ENCODE measurements around the gene LSAMP.
"Not testable (repeated sequence)": the region's sequence is repeated elsewhere in the genome, so short reads cannot be mapped to it uniquely, and the experiment has no call there.

Gene LSAMP

DNA sequence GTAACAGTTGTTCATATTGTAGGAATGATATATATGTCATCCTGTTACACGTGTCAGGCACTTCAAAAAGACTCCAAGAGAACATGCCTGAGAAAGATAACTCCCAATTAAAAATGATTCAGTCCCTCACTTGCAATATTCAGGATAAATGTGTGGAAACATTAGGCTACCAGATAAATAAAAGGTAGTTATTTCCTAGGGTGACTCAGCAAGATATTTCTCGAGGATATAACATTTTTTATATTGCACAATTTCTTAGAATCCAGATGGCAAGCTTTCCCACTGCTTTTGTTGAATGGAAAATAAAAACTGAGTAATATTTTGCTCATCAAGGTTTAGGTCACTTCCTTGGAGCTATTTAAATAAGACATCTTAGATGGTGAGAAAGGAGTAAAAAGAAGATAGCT, 640.6 kb downstream of the LSAMP start:
- DNase-seq (ENCODE audit: low read depth, low spot score) = no peak

DNA sequence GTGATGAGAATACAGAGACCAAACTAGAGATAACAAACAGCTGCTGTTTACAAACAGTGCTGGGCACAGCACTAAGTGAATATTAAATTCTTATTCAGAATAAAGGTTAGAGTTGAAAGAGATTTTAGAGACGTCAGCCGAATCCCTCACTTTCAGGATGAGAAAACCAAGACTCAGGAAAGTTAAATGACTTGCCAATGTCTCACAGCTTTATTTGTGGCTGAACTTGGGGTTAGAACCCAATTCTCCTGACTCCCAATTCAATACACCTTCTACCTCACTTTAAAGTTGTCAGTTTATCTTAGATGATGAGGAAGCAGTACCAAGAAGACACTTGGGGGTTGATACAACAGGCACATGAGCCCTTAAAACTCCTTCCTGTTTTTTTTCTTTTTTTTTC, 641.1 kb downstream of the LSAMP start:
- DNase-seq (ENCODE audit: low read depth, low spot score) = no peak

DNA sequence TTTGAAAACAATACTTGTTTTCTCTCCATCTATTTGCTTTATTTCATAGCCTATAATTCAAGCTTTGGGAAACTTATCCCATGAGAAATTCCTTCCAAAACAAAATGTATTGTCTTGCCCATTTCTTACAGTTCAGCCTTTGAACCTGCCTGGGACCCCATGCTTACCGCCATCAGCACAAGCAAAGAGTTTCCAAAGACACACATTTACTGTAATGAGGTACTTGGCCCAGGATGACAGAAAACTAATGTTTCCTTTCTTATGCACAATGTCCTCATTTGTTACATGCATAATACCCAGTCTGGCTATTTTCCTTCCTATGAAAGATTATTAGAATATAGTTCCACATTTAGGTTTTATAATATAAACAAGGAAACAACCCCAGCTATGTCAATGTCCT, 641.6 kb downstream of the LSAMP start:
- DNase-seq (ENCODE audit: low read depth, low spot score) = no peak

DNA sequence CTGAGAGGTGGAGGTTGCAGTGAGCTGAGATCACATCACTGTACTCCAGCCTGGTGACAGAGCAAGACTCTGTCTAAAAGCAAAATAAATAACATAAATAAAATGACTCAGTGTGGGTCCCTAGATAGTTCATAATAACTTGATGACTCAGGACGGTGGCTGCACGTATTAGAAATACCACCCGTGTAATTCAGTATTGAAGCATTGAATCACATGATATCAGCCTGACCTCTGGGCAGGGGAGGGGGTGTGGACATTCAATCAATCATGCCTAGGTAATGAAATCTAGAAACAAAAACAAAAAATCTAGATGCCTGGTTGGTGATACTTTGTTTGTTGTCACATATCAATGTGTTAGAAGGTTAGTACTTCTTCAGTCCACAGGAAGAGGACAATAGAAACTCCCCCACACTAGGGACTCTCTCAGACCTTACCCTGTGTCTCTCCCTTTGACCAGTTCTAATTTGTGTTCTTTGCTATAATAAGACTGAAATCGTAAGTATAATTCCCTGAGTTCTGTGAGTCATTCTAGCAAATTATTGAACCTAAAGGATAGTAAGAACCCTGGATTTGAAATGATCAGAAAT, 644.7 kb downstream of the LSAMP start:
- peak; percentile 60 for DNase-seq (ENCODE audit: low read depth, low spot score)

DNA sequence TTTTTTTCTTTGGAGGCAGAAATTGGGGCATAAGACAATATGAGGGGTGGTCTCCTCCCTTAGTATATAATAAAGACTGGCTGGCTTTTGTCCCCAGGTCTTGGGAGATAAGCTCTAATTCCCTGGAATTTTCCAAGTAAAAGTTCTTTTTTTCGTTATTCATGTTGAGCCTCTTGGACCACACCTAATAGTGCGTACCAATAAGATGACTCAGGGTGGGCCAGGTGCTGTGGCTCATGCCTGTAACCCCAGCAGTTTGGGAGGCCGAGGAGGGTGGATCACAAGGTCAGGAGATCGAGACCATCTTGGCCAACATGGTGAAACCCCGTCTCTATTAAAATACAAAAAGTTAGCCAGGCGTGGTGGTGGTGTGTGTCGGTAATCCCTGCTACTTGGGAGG, 645.2 kb downstream of the LSAMP start:
- DNase-seq (ENCODE audit: low read depth, low spot score) = not testable (repeated sequence)

DNA sequence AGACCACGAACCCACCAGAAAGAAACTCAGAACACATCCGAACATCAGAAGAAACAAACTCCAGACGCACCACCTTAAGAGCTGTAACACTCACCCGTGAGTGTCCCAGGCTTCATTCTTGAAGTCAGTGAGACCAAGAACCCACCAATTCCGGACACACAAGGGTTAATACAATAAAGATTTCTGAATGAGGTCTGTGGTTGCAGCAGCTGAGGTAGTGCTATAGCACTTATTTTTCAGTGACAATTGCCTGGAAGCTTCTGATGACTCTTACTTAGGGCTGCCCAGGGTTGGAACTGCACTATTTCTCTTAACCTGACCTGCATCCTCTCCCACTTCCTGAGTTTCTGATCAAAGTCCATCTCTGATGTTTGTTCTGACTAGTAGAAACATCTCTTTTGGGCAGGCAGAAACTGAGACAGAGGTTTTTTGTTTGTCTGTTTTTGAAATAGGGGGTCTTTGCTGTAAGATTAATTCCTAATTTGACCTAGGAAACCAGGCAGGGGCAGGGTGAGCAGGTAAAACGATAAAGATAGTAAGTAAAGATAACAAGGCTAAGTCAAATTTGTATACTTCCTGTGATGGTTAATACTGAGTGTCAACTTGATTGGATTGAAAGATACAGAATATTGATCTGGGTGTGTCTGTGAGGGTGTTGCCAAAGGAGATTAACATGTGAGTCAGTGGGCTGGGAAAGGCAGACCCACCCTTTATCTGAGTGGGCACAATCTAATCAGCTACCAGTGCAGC, 652.9 kb downstream of the LSAMP start:
- DNase-seq (ENCODE audit: low read depth, low spot score) = peak; percentile 59

DNA sequence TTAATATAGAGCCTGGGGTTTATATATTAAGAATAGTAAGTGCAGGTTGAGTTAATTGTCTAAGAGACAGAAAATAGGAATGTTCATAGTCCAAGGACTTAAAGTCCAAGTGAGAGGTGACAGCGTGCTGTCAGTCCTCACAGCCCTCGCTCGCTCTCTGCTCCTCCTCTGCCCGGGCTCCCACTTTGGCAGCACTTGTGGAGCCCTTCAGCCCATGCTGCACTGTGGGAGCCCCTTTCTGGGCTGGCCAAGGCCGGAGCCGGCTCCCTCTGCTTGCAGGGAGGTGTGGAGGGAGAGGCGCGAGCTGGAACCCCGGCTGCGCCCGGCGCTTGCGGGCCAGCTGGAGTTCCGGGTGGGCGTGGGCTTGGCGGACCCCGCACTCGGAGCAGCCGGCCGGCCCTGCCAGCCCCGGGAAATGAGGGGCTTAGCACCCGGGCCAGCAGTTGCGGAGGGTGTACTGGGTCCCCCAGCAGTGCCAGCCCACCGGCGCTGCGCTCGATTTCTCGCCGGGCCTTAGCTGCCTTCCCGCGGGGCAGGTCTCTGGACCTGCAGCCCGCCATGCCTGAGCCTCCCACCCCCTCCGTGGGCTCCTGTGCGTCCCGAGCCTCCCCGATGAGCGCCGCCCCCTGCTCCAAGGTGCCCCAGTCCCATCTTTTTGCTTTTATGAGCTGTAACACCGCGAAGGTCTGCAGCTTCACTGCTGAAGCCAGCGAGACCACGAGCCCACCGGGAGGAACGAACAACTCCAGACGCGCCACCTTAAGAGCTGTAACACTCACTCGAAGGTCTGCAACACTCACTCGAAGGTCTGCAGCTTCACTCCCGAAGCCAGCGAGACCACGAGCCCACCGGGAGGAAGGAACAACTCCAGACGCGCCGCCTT, 653.8 kb downstream of the LSAMP start:
- DNase-seq (ENCODE audit: low read depth, low spot score) = not testable (repeated sequence)

DNA sequence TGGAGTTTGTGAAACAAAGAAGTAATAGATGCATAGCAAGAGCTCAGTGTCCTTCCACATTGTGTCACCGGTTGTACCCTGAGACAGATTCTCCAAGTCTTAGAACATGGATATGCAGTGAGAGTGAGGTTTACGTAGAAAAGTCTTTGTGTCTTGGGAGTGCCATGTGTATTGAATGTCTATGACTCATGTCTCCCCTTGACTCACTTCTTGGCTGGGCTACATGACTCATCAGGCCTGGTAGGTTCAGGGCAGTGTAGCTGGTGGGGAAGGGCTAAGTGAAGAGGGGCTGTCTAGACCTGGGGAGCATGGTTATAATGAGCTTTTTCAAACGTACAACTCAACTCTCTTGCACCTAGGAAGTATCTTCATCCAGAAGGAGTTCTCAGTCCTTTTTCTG, 654.5 kb downstream of the LSAMP start:
- DNase-seq (ENCODE audit: low read depth, low spot score) = peak; percentile 97

DNA sequence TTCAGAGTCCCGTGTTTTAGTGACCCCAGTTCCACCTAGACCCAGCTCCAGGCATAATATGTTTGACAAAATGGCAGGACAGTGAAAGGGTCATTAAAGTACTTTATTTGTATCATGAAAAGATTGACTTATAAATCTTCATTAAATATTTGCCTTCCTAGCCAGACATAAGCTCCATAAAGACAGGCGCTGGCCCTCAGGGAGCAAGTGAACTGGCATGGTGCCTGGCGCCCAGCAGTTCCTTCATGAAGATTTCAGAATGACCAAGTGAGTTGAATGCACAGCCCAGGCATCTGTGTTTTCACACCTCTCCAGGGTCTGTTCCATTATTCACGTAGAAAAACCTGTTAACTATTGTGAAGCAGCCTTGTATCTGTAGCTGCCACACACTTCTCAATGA, 655.8 kb downstream of the LSAMP start:
- no peak for DNase-seq (ENCODE audit: low read depth, low spot score)

DNA sequence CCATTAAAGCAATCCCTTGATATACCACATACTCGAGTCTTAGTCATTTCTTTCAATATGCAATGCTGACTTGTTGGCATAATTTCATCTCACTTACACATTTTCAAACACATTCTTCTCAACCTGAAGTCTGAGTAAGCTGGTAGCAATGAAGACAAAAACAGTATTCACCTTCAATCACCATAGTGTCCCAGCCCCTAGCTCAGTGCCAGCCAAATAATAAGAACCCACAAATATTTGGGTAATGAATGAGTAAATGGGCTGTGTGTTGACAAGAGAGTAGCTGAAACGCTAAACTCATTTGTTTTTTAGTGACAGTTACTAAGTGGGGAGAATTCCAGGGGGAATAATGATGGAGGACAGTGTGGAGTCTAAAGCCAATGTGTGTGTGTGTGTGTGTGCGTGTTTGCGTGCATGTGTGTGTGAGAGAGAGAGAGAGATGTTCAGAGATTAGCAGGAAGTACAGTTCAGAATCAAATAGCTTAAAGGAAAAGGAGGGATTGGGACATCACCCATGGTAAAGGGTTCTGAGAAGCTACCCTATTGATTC, 656.3 kb downstream of the LSAMP start:
- peak; percentile 96 for DNase-seq (ENCODE audit: low read depth, low spot score)

DNA sequence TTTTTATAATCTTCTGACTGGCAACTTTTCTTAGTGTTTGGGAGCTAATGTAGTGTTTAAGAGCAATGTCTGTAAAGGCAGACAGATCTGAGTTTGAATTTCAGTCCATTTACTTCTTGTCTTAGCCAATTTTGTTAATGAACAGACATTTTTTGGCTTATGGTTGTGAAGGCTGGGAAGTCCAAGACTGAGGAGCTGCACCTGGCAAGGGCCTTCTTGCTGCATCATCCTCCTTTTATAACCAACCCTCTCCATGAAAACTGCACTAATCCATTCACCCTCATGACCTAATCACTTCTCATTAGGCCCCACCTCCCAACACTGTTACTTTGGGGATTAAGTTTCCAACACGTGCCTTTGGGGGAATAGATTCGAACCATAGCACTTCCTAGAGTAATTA, 657.5 kb downstream of the LSAMP start:
- no peak for DNase-seq (ENCODE audit: low read depth, low spot score)

DNA sequence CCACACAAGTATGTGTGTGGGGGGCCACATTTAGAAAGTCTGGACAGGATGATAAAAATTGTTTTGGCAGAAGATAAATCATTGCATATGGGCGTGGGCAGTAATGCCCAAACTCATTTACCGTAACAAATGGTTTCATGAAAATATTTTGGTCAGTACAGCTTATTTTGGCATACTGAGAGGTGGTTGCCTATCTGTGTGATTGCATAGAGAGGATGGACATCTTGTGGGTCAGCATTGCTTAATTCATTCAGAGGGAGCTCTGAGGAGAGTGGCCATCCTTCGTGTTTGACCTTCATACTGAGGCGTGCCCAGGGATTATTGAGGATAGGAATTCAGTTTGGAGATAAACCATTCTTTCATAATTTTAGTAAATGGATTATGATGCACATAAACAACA, 659.5 kb downstream of the LSAMP start:
- no peak for DNase-seq (ENCODE audit: low read depth, low spot score)

DNA sequence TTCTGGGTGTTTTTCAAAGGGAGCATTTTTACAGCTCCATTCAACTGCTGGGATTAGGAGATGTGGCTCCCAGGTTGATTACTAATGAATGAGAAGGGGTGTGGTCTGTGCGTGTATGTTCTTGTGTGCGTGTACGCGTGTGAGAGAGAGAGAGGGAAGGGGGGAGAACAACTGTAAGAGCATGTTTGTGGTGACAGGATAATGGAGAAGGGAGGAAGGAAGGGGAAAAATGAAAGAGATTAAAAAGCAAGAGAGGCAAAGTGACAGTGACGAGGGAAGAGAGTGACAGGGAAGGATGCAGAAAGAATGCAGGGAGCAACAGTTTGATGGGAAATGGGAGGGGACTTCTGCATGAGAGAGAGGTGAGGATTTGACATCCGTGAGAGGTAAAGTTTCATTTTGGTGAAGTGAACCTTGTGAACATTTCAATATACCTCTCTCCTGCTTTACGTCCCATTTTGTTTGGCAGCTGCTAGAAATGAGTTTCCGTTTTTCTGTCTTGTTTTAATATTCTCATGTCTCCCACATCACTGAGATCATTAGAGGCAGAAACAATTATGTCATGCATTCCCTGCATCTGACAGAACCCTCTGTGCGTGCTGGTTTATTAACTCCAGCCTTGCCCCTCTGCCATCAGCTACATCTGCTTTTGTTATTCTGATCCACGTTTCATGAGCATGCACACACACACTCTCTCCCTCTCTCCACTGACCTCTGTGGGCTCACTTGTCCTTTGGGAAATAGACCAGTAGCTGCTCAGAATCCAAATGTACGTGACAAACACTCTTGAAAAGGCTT, 660.3 kb downstream of the LSAMP start:
- peak; percentile 74 for DNase-seq (ENCODE audit: low read depth, low spot score)

DNA sequence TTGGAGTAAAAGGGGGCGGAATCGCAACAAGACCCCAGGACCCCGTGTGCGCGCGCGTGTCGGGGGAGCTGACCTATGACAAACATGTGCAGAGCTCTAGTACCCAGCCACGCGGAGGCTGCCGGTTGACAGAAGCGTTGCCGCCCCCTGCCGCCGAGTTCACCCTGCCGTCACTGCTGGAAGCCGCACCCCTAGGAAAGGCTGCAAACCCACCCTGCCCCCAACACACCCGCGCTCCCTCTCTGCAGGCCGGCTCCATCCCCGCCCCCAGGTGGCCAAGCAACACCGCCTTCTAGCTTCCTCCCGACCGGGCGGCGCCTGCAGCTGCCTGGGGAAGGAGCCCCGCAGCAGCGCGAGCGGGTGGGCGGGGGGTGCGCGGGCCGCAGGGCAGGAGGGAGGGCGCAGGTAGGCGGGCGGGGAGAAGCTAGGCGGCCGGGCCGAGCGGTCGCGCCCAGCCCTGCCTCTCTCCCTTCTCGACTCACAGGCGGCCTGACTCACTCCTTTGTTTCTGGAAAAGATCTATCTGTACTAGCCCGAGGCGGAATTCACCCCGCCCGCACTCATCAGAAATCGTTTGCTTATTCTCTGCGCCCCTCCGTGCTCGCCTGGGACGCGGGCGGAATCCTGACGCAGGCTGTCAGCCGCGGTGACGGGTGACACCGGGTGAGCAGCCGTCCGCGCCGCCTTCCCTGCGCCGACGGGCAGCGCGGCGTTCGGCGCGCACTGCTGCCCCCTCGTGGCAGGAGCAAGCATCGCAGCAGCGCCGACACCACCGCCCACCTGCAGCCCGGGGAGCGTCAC, 661.1 kb downstream of the LSAMP start:
- peak; percentile 98 for DNase-seq (ENCODE audit: low read depth, low spot score)

DNA sequence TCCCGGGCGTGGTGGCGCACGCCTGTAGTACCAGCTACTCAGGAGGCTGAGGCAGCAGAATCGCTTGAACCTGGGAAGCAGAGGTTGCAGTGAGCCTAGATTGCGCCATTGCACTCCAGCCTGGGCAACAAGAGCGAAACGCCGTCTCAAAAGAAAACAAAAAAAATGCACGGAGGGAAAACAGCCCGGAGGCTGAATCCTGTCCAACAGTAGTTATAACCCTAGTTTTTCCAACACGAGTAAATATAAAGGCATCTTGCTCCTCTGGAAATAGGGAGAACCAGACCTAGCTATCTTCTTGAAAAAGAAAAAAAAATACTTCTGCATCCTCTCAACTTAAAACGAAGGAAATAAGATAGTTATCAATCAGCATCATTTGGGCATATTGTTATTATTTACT, 661.9 kb downstream of the LSAMP start:
- not testable (repeated sequence) for DNase-seq (ENCODE audit: low read depth, low spot score)

DNA sequence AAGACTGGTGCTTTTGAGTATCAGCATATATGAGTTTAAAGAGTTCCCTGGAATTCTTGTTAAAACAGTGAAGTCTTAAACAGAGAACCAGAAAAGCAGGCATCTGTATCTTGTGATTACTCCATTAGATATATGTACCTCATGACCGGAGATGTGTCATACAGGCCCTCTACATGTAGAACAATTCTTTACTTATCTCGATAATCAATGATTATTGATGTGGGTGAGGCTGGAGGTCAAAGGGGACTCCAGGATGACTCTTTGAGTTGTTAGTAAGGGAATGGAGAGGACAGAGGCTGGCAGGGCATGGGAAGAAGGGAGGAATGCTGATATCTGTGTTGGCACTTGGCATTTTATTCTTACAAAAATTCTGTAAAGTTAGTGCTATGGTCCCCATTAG, 666.3 kb downstream of the LSAMP start:
- no peak for DNase-seq (ENCODE audit: low read depth, low spot score)

DNA sequence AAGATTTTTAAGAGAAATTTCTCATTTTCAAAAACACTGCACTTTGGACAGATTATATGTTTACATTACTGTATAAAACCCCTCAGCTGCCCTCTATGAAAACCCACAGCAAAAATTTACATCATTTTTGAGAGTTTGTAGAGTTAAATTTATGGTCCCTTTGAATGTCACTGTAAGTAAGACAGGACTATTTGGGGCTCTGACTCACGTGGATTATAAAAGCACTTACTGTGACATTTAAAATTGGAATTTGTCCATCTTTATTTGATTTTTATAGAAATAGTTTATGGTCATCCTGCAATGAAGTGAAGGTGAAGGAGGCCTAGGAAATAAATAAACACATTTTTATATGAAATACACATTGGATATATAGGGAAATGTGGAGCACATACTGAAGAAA, 672.3 kb downstream of the LSAMP start:
- no peak for DNase-seq (ENCODE audit: low read depth, low spot score)

DNA sequence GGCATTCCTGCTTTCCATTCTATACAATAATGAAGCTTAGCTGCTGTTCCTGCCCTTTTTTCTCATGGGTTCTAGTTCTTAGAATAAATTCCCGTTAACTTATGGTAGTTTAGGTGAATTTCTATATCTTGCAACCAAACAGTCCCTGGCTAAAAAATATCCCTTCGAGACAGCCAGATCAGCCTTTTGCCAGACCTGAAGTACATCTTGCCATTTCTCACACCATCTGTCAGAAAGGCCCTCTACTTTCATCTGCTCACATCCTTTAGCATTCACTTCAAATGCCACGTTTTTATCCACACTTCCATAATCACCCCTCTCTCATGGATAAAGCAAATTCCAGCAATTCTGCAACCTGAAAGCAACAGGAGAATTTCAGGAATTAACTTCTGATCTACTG, 676.6 kb downstream of the LSAMP start:
- DNase-seq (ENCODE audit: low read depth, low spot score) = no peak

DNA sequence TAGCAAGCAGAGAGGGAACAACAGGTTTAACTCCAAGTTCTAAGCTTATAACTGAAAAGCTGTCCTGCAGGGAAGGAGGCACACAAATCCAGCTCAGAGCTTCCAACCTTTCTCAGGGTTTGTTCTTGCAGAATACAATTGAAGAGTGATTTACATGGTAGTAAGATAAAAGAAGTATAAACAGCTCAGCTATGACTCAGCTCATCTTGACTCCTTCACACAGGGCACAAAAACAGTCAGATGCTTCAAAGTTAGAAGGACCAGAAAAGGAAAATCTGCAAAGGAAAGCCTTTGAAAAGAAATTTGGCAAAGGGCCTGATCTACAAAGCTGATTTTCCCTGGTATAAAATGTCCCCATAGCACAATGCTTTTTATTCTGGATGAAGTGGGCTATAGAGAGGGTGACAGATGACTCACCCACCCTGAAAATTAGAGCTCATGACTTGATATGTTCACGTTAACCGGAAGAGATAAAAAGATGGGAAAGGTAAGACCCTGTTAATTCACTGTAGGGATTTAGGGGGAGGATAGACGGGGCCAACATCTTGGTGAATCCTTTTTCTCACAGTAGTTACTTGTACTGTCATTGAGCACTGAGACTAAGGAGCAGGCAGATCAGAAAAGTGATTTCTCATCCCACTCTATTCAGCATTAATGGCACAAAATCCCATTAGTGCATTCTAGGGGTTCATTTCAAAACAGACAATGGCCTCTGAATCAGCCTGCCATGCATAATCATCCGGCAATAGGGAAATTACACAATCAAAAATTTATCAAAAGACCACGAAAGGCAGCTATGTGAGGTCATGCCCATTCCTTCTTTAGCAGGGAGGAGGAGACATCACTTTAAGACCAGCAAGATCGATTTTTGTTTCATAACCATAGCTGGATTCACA, 678.5 kb downstream of the LSAMP start:
- DNase-seq (ENCODE audit: low read depth, low spot score) = peak; percentile 72

DNA sequence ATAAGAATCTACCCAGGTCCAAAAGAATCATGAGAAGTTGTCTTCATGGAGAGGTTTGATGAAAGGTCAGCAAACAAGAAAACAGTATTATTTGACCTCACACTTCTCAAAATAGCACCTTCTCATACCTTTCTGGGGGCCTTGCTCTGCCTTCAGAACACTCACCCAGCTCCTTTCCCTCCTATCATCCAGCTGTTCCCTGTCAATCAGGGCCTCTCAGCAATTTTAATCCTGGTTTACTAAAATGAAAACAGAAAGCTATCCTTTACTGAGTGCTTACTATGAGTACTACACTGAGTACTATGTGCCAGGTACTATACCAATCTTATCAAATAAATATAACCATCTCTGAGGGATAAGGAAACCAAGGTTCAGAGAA, 683.4 kb downstream of the LSAMP start:
- no peak for DNase-seq (ENCODE audit: low read depth, low spot score)

Data from astrocyte of the hippocampus (primary cell).